ENCODE results near the gene SPHK2.

DNA sequence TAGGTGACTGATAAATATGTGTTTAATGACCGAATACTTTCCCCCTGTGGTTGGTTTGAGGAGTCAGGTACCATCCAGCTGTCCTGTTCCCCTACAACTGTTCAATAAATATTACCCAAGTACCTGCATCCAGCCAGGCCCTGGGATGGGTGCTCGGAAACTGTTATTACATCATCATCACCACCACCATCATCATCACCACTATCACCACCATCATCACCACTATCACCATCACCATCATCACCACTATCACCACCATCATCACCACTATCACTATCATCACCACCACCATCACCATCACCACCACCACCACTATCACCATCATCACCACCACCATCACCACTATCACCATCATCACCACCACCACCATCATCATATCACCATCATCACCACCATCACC, 49.5 kb downstream of the SPHK2 start:
- TF ChIP-seq, protein P1, sequence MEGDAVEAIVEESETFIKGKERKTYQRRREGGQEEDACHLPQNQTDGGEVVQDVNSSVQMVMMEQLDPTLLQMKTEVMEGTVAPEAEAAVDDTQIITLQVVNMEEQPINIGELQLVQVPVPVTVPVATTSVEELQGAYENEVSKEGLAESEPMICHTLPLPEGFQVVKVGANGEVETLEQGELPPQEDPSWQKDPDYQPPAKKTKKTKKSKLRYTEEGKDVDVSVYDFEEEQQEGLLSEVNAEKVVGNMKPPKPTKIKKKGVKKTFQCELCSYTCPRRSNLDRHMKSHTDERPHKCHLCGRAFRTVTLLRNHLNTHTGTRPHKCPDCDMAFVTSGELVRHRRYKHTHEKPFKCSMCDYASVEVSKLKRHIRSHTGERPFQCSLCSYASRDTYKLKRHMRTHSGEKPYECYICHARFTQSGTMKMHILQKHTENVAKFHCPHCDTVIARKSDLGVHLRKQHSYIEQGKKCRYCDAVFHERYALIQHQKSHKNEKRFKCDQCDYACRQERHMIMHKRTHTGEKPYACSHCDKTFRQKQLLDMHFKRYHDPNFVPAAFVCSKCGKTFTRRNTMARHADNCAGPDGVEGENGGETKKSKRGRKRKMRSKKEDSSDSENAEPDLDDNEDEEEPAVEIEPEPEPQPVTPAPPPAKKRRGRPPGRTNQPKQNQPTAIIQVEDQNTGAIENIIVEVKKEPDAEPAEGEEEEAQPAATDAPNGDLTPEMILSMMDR (IDR thresholded peaks at IDR 0.05): no peak
- TF ChIP-seq POLR2A (IDR thresholded peaks at IDR 0.05): no peak
